ENCODE results near the gene CDH4.

The CDH4 gene

GRCh38 chr20:61797200-61797599 lies 545.1 kb downstream of the CDH4 start:
- Histone ChIP-seq H2AK5ac (ENCODE audit: low read length) (no peak overlapping the region), H2AFZ (ENCODE audit: insufficient read depth, low read length, poor library complexity) (no peak overlapping the region), H3K4me2 (ENCODE audit: low read length) (no peak overlapping the region), H3K27me3 (ENCODE audit: insufficient read depth, low read length) (no peaks in the 10 kb centered on the region), H3K9ac (ENCODE audit: low read length) (no peak overlapping the region), H2BK5ac (ENCODE audit: low read depth, low read length, poor library complexity) (no peak overlapping the region), H3K9me3 (ENCODE audit: insufficient read depth, low read depth, low read length) (peaks cover 3% of the 10 kb centered on the region), H3K14ac (ENCODE audit: low read length) (no peak overlapping the region), H4K12ac (ENCODE audit: low read depth, low read length) (no peak overlapping the region), H3K18ac (ENCODE audit: low read length) (no peak overlapping the region), H3K4me3 (ENCODE audit: low read depth, low read length) (no peak overlapping the region), H4K91ac (ENCODE audit: low read depth, low read length) (no peak overlapping the region), H3K36me3 (ENCODE audit: control insufficient read depth in 1 of 2, insufficient read depth in 2 of 2, low read length in 2 of 2) (no peaks in the 10 kb centered on the region), H3K23ac (ENCODE audit: low read length) (no peak overlapping the region), H2BK12ac (ENCODE audit: low read length) (no peak overlapping the region), H3K27ac (ENCODE audit: low read depth, low read length) (no peak overlapping the region), H3K4me1 (ENCODE audit: control insufficient read depth in 1 of 2, insufficient read depth in 2 of 2, low read length in 2 of 2) (no peaks in the 10 kb centered on the region), H3K79me2 (ENCODE audit: control insufficient read depth, insufficient read depth, low read length, poor library complexity) (no peaks in the 10 kb centered on the region), H3K79me1 (ENCODE audit: low read length) (no peaks in the 10 kb centered on the region), H2BK120ac (ENCODE audit: insufficient read depth, low read length, poor library complexity) (no peak overlapping the region), H4K8ac (ENCODE audit: low read depth, low read length) (no peak overlapping the region), H3K4ac (ENCODE audit: low read depth, low read length) (no peak overlapping the region)
- no CpG with 5 or more reads among the region's 7 CpGs for WGBS (ENCODE audit: extremely low coverage, insufficient coverage, insufficient read length)
- no peak for DNase-seq

- H4K8ac ChIP-seq (ENCODE audit: low read depth, low read length), result no peak overlapping the region
- H3K14ac ChIP-seq (ENCODE audit: low read length), result no peak overlapping the region
- no peak overlapping the region for H2AFZ ChIP-seq (ENCODE audit: insufficient read depth, low read length, poor library complexity)
- no peak overlapping the region for H3K4me2 ChIP-seq (ENCODE audit: low read length)
- no CpG with 5 or more reads among the region's 25 CpGs for WGBS (ENCODE audit: extremely low coverage, insufficient coverage, insufficient read length)
- H4K12ac ChIP-seq (ENCODE audit: low read depth, low read length), result no peak overlapping the region
- H3K79me1 ChIP-seq (ENCODE audit: low read length), result no peaks in the 10 kb centered on the region
- H3K23ac ChIP-seq (ENCODE audit: low read length), result no peak overlapping the region
- H3K36me3 ChIP-seq (ENCODE audit: control insufficient read depth in 1 of 2, insufficient read depth in 2 of 2, low read length in 2 of 2), result no peaks in the 10 kb centered on the region
- H2BK120ac ChIP-seq (ENCODE audit: insufficient read depth, low read length, poor library complexity), result no peak overlapping the region
- H3K27me3 ChIP-seq (ENCODE audit: insufficient read depth, low read length), result no peaks in the 10 kb centered on the region
- no peak overlapping the region for H3K27ac ChIP-seq (ENCODE audit: low read depth, low read length)
- no peak overlapping the region for H3K9ac ChIP-seq (ENCODE audit: low read length)
- H2AK5ac ChIP-seq (ENCODE audit: low read length), result no peak overlapping the region
- no peak overlapping the region for H3K4ac ChIP-seq (ENCODE audit: low read depth, low read length)
- no peaks in the 10 kb centered on the region for H3K4me1 ChIP-seq (ENCODE audit: control insufficient read depth in 1 of 2, insufficient read depth in 2 of 2, low read length in 2 of 2)
- peaks cover 3% of the 10 kb centered on the region for H3K9me3 ChIP-seq (ENCODE audit: insufficient read depth, low read depth, low read length)
- no peak overlapping the region for H4K91ac ChIP-seq (ENCODE audit: low read depth, low read length)
- H3K4me3 ChIP-seq (ENCODE audit: low read depth, low read length), result no peak overlapping the region
- no peak for DNase-seq
- no peak overlapping the region for H3K18ac ChIP-seq (ENCODE audit: low read length)
- no peaks in the 10 kb centered on the region for H3K79me2 ChIP-seq (ENCODE audit: control insufficient read depth, insufficient read depth, low read length, poor library complexity)
- no peak overlapping the region for H2BK5ac ChIP-seq (ENCODE audit: low read depth, low read length, poor library complexity)
- no peak overlapping the region for H2BK12ac ChIP-seq (ENCODE audit: low read length)
These were observed 545.9 kb downstream of the CDH4 start for GRCh38 chr20:61797971-61798411.

- H3K9me3 ChIP-seq (ENCODE audit: insufficient read depth, low read depth, low read length), result peaks cover 3% of the 10 kb centered on the region
- H2AK5ac ChIP-seq (ENCODE audit: low read length), result no peak overlapping the region
- no peak overlapping the region for H3K4me2 ChIP-seq (ENCODE audit: low read length)
- H3K79me1 ChIP-seq (ENCODE audit: low read length), result no peaks in the 10 kb centered on the region
- no peak overlapping the region for H2BK12ac ChIP-seq (ENCODE audit: low read length)
- H4K8ac ChIP-seq (ENCODE audit: low read depth, low read length), result no peak overlapping the region
- H3K14ac ChIP-seq (ENCODE audit: low read length), result no peak overlapping the region
- H3K36me3 ChIP-seq (ENCODE audit: control insufficient read depth in 1 of 2, insufficient read depth in 2 of 2, low read length in 2 of 2), result no peaks in the 10 kb centered on the region
- no peak for DNase-seq
- H3K79me2 ChIP-seq (ENCODE audit: control insufficient read depth, insufficient read depth, low read length, poor library complexity), result no peaks in the 10 kb centered on the region
- no peak overlapping the region for H3K27ac ChIP-seq (ENCODE audit: low read depth, low read length)
- no peak overlapping the region for H3K18ac ChIP-seq (ENCODE audit: low read length)
- H3K4ac ChIP-seq (ENCODE audit: low read depth, low read length), result no peak overlapping the region
- H2BK120ac ChIP-seq (ENCODE audit: insufficient read depth, low read length, poor library complexity), result no peak overlapping the region
- H4K12ac ChIP-seq (ENCODE audit: low read depth, low read length), result no peak overlapping the region
- H2BK5ac ChIP-seq (ENCODE audit: low read depth, low read length, poor library complexity), result no peak overlapping the region
- no peak overlapping the region for H3K23ac ChIP-seq (ENCODE audit: low read length)
- H4K91ac ChIP-seq (ENCODE audit: low read depth, low read length), result no peak overlapping the region
- no peaks in the 10 kb centered on the region for H3K27me3 ChIP-seq (ENCODE audit: insufficient read depth, low read length)
- H3K4me1 ChIP-seq (ENCODE audit: control insufficient read depth in 1 of 2, insufficient read depth in 2 of 2, low read length in 2 of 2), result no peaks in the 10 kb centered on the region
- H2AFZ ChIP-seq (ENCODE audit: insufficient read depth, low read length, poor library complexity), result no peak overlapping the region
- no CpG with 5 or more reads among the region's 16 CpGs for WGBS (ENCODE audit: extremely low coverage, insufficient coverage, insufficient read length)
- no peak overlapping the region for H3K4me3 ChIP-seq (ENCODE audit: low read depth, low read length)
- H3K9ac ChIP-seq (ENCODE audit: low read length), result no peak overlapping the region
These were observed 546.6 kb downstream of the CDH4 start for GRCh38 chr20:61798632-61799031.

- Histone ChIP-seq H2AK5ac (ENCODE audit: low read length) (no peak overlapping the region), H3K9ac (ENCODE audit: low read length) (no peak overlapping the region), H3K4me3 (ENCODE audit: low read depth, low read length) (no peak overlapping the region), H2BK12ac (ENCODE audit: low read length) (no peak overlapping the region), H4K12ac (ENCODE audit: low read depth, low read length) (no peak overlapping the region), H2BK5ac (ENCODE audit: low read depth, low read length, poor library complexity) (no peak overlapping the region), H3K4me2 (ENCODE audit: low read length) (no peak overlapping the region), H3K27ac (ENCODE audit: low read depth, low read length) (no peak overlapping the region), H2AFZ (ENCODE audit: insufficient read depth, low read length, poor library complexity) (no peak overlapping the region), H3K9me3 (ENCODE audit: insufficient read depth, low read depth, low read length) (peaks cover 3% of the 10 kb centered on the region), H2BK120ac (ENCODE audit: insufficient read depth, low read length, poor library complexity) (no peak overlapping the region), H3K79me1 (ENCODE audit: low read length) (no peaks in the 10 kb centered on the region), H3K79me2 (ENCODE audit: control insufficient read depth, insufficient read depth, low read length, poor library complexity) (no peaks in the 10 kb centered on the region), H3K4ac (ENCODE audit: low read depth, low read length) (no peak overlapping the region), H3K23ac (ENCODE audit: low read length) (no peak overlapping the region), H3K27me3 (ENCODE audit: insufficient read depth, low read length) (no peaks in the 10 kb centered on the region), H4K8ac (ENCODE audit: low read depth, low read length) (no peak overlapping the region), H3K36me3 (ENCODE audit: control insufficient read depth in 1 of 2, insufficient read depth in 2 of 2, low read length in 2 of 2) (no peaks in the 10 kb centered on the region), H3K14ac (ENCODE audit: low read length) (no peak overlapping the region), H4K91ac (ENCODE audit: low read depth, low read length) (no peak overlapping the region), H3K18ac (ENCODE audit: low read length) (no peak overlapping the region), H3K4me1 (ENCODE audit: control insufficient read depth in 1 of 2, insufficient read depth in 2 of 2, low read length in 2 of 2) (no peaks in the 10 kb centered on the region)
- DNase-seq, result no peak
- WGBS (ENCODE audit: extremely low coverage, insufficient coverage, insufficient read length), result no CpG with 5 or more reads among the region's 14 CpGs
These were observed 547.4 kb downstream of the CDH4 start for GRCh38 chr20:61799394-61799923.
